Adrenal gland (tissue), 5 donors: ENCODE data around the gene CCDC116.

Source experiments
- POLR2A ChIP-seq, 2 donors: fragments of 450-650 bp; IDR thresholded peaks; one replicate each; pipeline ENCODE4 v1.6.1; 2017; ENCODE audit warnings: antibody characterized with exemption in 2 of 2, mild to moderate bottlenecking in 2 of 2, moderate library complexity in 1 of 2
- TF ChIP-seq, protein P1 (sequence below), 6 experiments: fragments of 450-650 bp in 4 of 6; fragments of 200-600 bp in 2 of 6; sonication (generic) in 1 of 6; IDR thresholded peaks; 1 replicate in 5 of 6; 2 replicates in 1 of 6; pipeline versions ENCODE4 v1.5.1 to v1.8.0; 2016 to 2021; ENCODE audit warnings: antibody characterized with exemption in 6 of 6, mild to moderate bottlenecking in 2 of 6, moderate library complexity in 1 of 6
- donor health status: DM: no; HTN: no; CAD: no.

DNA sequence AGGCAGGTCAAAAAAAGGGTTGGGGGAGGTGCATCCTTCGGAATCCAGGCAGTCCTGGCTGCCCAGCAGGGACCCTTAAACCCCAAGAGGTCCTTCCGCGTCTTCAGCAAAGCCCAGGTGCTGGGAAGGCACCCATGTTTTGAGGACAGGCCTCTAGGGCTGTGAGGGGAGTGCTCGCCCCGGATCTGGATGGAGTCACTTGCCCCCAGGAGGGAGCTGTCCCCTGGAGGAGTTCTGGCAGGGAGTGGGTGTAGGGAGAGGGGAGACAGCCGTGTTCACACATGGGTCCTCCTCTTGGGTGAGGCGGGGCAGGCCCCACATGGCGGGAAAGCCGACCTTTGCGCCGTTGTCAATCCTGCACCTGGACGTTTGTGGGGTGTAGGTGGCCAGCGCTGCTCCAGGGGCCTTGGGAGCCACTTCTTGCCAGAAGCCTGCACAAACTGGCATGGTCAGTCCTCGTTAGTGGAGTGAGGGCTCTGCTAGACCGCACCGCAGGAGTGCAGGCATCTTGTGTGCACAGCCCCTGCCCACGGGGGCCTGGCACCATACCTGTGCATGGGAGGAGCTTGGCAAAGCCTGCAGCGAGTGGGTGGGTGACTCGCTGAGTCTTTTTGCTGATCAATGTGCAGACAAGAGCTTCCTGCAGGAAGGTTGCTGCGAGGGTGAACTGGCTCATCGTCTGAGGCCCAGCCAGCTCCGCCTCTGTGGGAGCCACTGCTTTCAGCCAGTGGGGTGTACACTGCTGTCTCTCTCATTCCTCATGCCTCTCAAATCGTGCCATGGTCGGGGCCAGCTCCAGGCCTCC lies 49.2 kb downstream of the CCDC116 start:
- TF ChIP-seq, protein P1, sequence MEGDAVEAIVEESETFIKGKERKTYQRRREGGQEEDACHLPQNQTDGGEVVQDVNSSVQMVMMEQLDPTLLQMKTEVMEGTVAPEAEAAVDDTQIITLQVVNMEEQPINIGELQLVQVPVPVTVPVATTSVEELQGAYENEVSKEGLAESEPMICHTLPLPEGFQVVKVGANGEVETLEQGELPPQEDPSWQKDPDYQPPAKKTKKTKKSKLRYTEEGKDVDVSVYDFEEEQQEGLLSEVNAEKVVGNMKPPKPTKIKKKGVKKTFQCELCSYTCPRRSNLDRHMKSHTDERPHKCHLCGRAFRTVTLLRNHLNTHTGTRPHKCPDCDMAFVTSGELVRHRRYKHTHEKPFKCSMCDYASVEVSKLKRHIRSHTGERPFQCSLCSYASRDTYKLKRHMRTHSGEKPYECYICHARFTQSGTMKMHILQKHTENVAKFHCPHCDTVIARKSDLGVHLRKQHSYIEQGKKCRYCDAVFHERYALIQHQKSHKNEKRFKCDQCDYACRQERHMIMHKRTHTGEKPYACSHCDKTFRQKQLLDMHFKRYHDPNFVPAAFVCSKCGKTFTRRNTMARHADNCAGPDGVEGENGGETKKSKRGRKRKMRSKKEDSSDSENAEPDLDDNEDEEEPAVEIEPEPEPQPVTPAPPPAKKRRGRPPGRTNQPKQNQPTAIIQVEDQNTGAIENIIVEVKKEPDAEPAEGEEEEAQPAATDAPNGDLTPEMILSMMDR (IDR thresholded peaks at IDR 0.05): no peak
- no peak for TF ChIP-seq POLR2A (IDR thresholded peaks at IDR 0.05)
